B cell (primary cell): ENCODE results near the gene ERC1. TPM values are rescaled to one million over a fixed set of nuclear protein-coding genes. Genes with fewer than 3 reads are reported as not detected.

Experiments used
- ATAC-seq: fragments of 200-7000 bp; cut with Tn5 transposase; one replicate; pipeline ENCODE4 v1.10.0; 2021; ENCODE audit warnings: low read depth, mild to moderate bottlenecking, moderate number of reproducible peaks, moderate library complexity
- CTCF ChIA-PET: fragments of 350-600 bp; sonication (Branson Sonifier 250); formaldehyde crosslinking; loops from one replicate; lab custom pipeline; 2021; ENCODE audit warnings: antibody characterized with exemption, inconsistent platforms; lab: Charles Lee
- POLR2A ChIA-PET: fragments of 350-600 bp; sonication (Branson Sonifier 250); formaldehyde crosslinking; loops from one replicate; lab custom pipeline; 2021; ENCODE audit warnings: antibody characterized with exemption; lab: Charles Lee
- DNase-seq: peaks from one replicate; pipeline ENCODE4 v3.0.0; 2013
- H2AFZ ChIP-seq: 2 replicates; pipeline ENCODE4 v1.6.1; 2012; ENCODE audit warnings: mild to moderate bottlenecking, low read depth, low read length; ENCODE audit not compliant: insufficient read depth, poor library complexity, severe bottlenecking
- H3K27ac ChIP-seq, 2 donors: 1 replicate in 1 of 2; 2 replicates in 1 of 2; pipeline ENCODE4 v1.5.1; 2012 to 2013; ENCODE audit warnings: low read length in 2 of 2, mild to moderate bottlenecking in 2 of 2, moderate library complexity in 1 of 2
- H3K27me3 ChIP-seq, 4 experiments: fragments of 200-600 bp in 1 of 4; sonication (generic) in 1 of 4; replicated peaks in 1 of 4; 1 replicate in 2 of 4; 2 replicates in 2 of 4; pipeline versions ENCODE4 v1.6.1 to v1.7.0; 2013 to 2016; ENCODE audit warnings: low read length in 3 of 4, mild to moderate bottlenecking in 2 of 4, mixed read lengths in 1 of 4, moderate library complexity in 1 of 4; ENCODE audit not compliant: insufficient read depth in 4 of 4, control insufficient read depth in 3 of 4; ENCODE audit errors: control extremely low read depth in 1 of 4
- H3K36me3 ChIP-seq, 2 experiments: replicated peaks in 1 of 2; 1 replicate in 1 of 2; 2 replicates in 1 of 2; pipeline versions ENCODE4 v1.6.1 to v1.7.1; 2013; ENCODE audit warnings: low read length in 1 of 2; ENCODE audit not compliant: insufficient read depth in 2 of 2, control insufficient read depth in 1 of 2; ENCODE audit errors: control extremely low read depth in 1 of 2, extremely low read depth in 1 of 2
- H3K4me1 ChIP-seq, 2 donors: fragments of 200-600 bp in 1 of 2; sonication (generic) in 1 of 2; 1 replicate in 1 of 2; 2 replicates in 1 of 2; pipeline versions ENCODE4 v1.5.1 to v1.6.1; 2013 to 2017; ENCODE audit warnings: low read length in 2 of 2; ENCODE audit not compliant: control insufficient read depth in 2 of 2, insufficient read depth in 2 of 2
- H3K4me2 ChIP-seq: replicated peaks from 2 replicates; pipeline ENCODE3; 2012; ENCODE audit warnings: mild to moderate bottlenecking, low read depth, low read length; ENCODE audit not compliant: poor library complexity, severe bottlenecking
- H3K4me3 ChIP-seq, 5 experiments: fragments of 200-600 bp in 1 of 5; sonication (generic) in 1 of 5; 1 replicate in 3 of 5; 2 replicates in 2 of 5; pipeline versions ENCODE4 v1.5.1 to v1.7.0; 2011 to 2016; ENCODE audit warnings: low read length in 4 of 5, mild to moderate bottlenecking in 4 of 5, low read depth in 2 of 5, control low read depth in 1 of 5, moderate library complexity in 1 of 5; ENCODE audit not compliant: insufficient read depth in 1 of 5; ENCODE audit errors: control extremely low read depth in 1 of 5, extremely low read depth in 1 of 5
- H3K79me2 ChIP-seq: fragments of 200-600 bp; sonication (generic); one replicate; pipeline ENCODE4 v1.6.0; 2016; ENCODE audit warnings: low read length; ENCODE audit not compliant: control insufficient read depth, insufficient read depth
- H3K9ac ChIP-seq: fragments of 200-600 bp; sonication (generic); 2 replicates; pipeline ENCODE4 v1.6.1; 2017; ENCODE audit warnings: mild to moderate bottlenecking, low read length, moderate library complexity
- H3K9me3 ChIP-seq, 3 donors: one replicate each; pipeline versions ENCODE4 v1.6.1 to v1.7.1; 2013; ENCODE audit warnings: low read length in 2 of 3; ENCODE audit not compliant: control insufficient read depth in 2 of 3, insufficient read depth in 1 of 3; ENCODE audit errors: control extremely low read depth in 1 of 3
- H4K20me1 ChIP-seq: 2 replicates; pipeline ENCODE4 v1.6.0; 2012; ENCODE audit warnings: mild to moderate bottlenecking, low read length; ENCODE audit not compliant: insufficient read depth, control insufficient read depth, poor library complexity, severe bottlenecking
- H3K27ac Mint-ChIP-seq: one replicate; pipeline ENCODE4 v1.8.0; 2021; ENCODE audit warnings: mixed read lengths
- H3K27me3 Mint-ChIP-seq: one replicate; pipeline ENCODE4 v1.8.0; 2021; ENCODE audit warnings: mixed read lengths
- H3K4me1 Mint-ChIP-seq: one replicate; pipeline ENCODE4 v1.8.0; 2021; ENCODE audit warnings: mixed read lengths
- H3K4me3 Mint-ChIP-seq: one replicate; pipeline ENCODE4 v1.8.0; 2021; ENCODE audit warnings: mixed read lengths
- H3K9me3 Mint-ChIP-seq: one replicate; pipeline ENCODE4 v1.8.0; 2022; ENCODE audit warnings: mixed read lengths; ENCODE audit not compliant: insufficient read depth
- CTCF ChIP-seq: fragments of 200-600 bp; IDR thresholded peaks from one replicate; pipeline ENCODE4 v1.8.0; 2022; ENCODE audit warnings: antibody characterized with exemption, mild to moderate bottlenecking
- EZH2 ChIP-seq: IDR thresholded peaks from 2 replicates; pipeline ENCODE4 v1.6.1; 2012; ENCODE audit warnings: borderline replicate concordance, low read depth, mild to moderate bottlenecking, moderate library complexity, low read length; ENCODE audit not compliant: insufficient read depth, poor library complexity, severe bottlenecking
- WGBS: methylation state at CpG from one replicate; pipeline ENCODE4 v1.1.5; 2013; ENCODE audit warnings: missing lambda C conversion rate; ENCODE audit not compliant: insufficient coverage; 5-methylcytosine and 5-hydroxymethylcytosine counted together
- intact Hi-C: fragments of 100-400 bp; cut with micrococcal nuclease; formaldehyde crosslinking; loops from one replicate; pipeline ENCODE4 v1.10.0; 2022
- polyA plus RNA-seq: library from polyadenylated mRNA; depleted of rRNA; stranded (reverse); fragments of >200 nt; gene quantifications from 2 replicates; pipeline ENCODE4 v1.2.3, GENCODE V29; 2012
- total RNA-seq, 2 donors: library from RNA; stranded (reverse); fragments of 120-200 nt in 1 of 2; gene quantifications; 1 replicate in 1 of 2; 2 replicates in 1 of 2; pipeline versions ENCODE4 v1.2.3 to v1.2.4, GENCODE V29; 2013 to 2022

The ERC1 gene
- total and polyA plus RNA-seq, 2 donors (not counting 1 experiment from before 2014, with no cell fraction given), result 4.0 to 77.6 TPM

- no peaks in the 10 kb centered on the region for H3K79me2 ChIP-seq
- H2AFZ ChIP-seq, result no peak overlapping the region
- ChIA-PET CTCF (interaction anchor here (0.6 kb wide), 1 partner anchor 218 kb away, joined by 3 read pairs; no protein-coding TSS in a partner anchor), POLR2A (no interaction called here)
- ATAC-seq, result no peak
- H4K20me1 ChIP-seq, result no peaks in the 10 kb centered on the region
- TF ChIP-seq CTCF, result no peak
- TF ChIP-seq EZH2, result no peak
- H3K9ac ChIP-seq, result no peak overlapping the region
- no peaks in the 10 kb centered on the region for H3K4me1 ChIP-seq
- no peak overlapping the region for H3K27ac Mint-ChIP-seq
- H3K4me2 ChIP-seq, result no peak overlapping the region
- intact Hi-C loops, result no loop called here
- DNase-seq, result no peak
- no peak overlapping the region for H3K4me3 ChIP-seq
- no peaks in the 10 kb centered on the region for H3K4me1 Mint-ChIP-seq
- WGBS, result 97% methylated on average over 9 of the region's 14 CpGs
- no peaks in the 10 kb centered on the region for H3K9me3 Mint-ChIP-seq
- H3K9me3 ChIP-seq, result no peaks in the 10 kb centered on the region
- H3K27me3 Mint-ChIP-seq, result no peaks in the 10 kb centered on the region
- H3K36me3 ChIP-seq, result peaks cover 0 to 4% of the 10 kb centered on the region in 2 experiments
- no peak overlapping the region for H3K27ac ChIP-seq
- no peak overlapping the region for H3K4me3 Mint-ChIP-seq
- H3K27me3 ChIP-seq, result no peaks in the 10 kb centered on the region
These were observed 443.4 kb downstream of the ERC1 start for GRCh38 chr12:1434296-1434955.

DNA sequence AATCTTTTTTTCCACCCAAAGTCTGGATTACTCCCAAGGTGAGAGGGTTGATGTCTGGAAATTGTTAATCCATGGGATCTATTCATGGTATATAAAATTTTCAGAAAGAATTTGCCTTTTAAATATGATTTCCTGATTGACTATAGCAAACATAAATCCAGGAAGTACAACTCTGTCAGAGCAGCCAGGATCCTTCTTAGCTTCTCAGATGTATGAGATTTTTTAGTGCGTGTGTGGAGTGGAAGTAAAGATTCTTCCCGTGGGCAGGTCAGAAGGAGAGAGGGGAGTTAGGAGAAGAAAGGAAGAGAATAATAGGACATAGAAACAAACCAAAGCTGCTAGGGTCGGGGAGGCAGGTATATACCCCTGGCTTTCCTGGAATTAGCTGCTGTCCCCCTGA is 444.0 kb downstream of the ERC1 start:
- Histone ChIP-seq H3K4me3 (no peak overlapping the region), H3K9me3 (no peaks in the 10 kb centered on the region), H3K4me2 (no peak overlapping the region), H3K27me3 (no peaks in the 10 kb centered on the region), H3K4me1 (no peaks in the 10 kb centered on the region), H3K36me3 (peaks cover 0 to 4% of the 10 kb centered on the region in 2 experiments), H2AFZ (no peak overlapping the region), H3K27ac (no peak overlapping the region), H3K79me2 (no peaks in the 10 kb centered on the region), H3K9ac (no peak overlapping the region), H4K20me1 (no peaks in the 10 kb centered on the region)
- TF ChIP-seq EZH2 (no peak), CTCF (no peak)
- H3K27ac Mint-ChIP-seq, result no peak overlapping the region
- intact Hi-C loops, result no loop called here
- no peak for ATAC-seq
- WGBS, result 100% methylated on average over 2 of the region's 3 CpGs
- H3K9me3 Mint-ChIP-seq, result no peaks in the 10 kb centered on the region
- ChIA-PET CTCF (no interaction called here), POLR2A (no interaction called here)
- DNase-seq, result no peak
- H3K4me3 Mint-ChIP-seq, result no peak overlapping the region
- no peaks in the 10 kb centered on the region for H3K4me1 Mint-ChIP-seq
- H3K27me3 Mint-ChIP-seq, result no peaks in the 10 kb centered on the region
